Nucleus accumbens (tissue), 56 donors: ENCODE results near the gene CSNK1G1.

Experiments used
- DNase-seq, 56 donors: peaks; one replicate each; lab custom pipeline; 2025; lab: John Stamatoyannopoulos, UW

The CSNK1G1 gene

DNA sequence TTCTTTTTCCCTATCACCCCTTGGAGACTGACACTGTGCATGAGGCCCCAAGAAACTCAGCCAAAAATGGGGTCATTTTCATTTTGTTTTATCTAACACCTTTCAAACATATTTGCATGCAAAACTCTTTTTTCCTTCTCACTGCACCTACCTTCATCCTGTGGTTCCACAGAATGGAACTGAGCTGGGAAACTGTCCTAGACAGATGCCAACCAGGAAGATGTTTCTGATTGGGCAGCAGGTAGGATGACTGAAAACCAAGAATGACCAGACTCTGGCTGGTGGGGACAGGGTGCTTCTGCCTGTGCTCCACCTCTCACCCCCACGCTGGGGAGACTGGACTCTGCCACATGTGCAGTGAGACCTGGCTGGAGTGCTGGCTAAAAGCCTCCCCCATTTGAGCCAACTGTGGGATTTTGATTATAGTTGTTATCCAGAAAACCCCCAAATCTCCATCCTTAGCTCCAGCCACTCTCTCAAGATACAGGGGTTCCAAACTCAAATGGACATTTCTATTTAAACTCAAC lies 198.3 kb downstream of the CSNK1G1 start:
- no peak for DNase-seq

DNA sequence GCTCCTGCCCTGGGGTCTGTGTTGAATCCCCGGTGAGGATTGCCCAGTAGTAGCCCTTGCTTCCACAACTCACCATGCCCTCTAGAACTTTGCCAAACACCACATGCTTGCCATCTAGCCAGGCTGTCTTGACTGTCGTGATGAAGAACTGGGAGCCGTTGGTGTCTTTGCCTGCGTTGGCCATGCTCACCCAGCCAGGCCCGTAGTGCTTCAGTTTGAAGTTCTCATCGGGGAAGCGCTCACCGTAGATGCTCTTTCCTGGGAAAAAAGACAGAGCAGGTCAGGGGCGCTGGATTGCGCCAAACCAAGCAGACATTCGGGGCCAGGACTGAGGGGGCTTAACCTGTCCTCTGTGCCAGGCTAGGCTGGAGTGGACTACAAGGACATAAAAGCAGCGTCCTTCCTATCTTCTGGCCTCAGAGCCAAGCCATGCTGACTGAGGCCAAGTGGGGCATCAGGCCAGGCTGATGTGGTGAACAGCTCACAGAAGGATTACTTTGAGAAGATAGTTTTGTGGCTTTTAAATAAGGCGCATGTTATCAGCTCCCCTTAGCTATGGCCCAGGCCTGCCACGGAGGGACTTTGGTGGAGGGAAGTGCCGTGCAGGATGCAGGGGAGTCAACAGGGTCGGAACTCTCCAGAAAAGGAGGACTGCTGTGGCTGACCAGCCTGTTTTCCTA lies 199.2 kb downstream of the CSNK1G1 start:
- DNase-seq, result no peak

DNA sequence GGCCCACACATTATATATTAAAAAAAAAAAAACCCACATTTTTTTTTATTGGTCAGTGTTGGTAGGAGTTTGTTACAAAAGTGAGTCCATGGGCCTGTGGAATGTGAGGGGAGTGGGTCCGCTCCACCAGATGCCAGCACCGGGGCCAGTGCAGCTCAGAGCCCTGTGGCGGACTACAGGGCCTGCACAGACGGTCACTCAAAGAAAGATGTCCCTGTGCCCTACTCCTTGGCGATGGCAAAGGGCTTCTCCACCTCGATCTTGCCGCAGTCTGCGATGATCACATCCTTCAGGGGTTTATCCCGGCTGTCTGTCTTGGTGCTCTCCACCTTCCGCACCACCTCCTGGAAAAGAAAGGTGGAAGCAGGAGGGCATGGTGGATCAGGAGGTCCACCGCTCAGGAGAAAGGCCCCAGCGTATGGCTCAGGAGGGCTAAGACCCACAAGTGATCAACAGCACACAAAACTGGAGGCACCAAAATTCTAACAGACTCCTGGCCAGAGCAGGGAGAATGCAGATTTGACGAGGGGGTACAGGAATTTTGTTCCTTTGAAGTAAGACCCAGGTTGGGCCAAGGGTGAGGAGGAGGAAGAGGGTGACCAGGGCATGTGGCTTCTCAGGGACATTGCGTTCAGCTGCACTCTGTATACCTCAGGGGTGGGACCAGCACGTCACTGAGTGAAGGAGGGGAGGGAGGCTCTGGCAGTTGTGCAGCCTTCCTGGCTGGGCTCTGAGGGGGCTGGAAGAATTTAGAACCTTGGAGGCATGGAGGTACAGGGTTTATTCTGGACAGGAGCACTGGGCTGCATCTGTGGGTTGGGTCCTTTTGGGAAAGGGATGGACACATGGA lies 199.9 kb downstream of the CSNK1G1 start:
- DNase-seq, result no peak

DNA sequence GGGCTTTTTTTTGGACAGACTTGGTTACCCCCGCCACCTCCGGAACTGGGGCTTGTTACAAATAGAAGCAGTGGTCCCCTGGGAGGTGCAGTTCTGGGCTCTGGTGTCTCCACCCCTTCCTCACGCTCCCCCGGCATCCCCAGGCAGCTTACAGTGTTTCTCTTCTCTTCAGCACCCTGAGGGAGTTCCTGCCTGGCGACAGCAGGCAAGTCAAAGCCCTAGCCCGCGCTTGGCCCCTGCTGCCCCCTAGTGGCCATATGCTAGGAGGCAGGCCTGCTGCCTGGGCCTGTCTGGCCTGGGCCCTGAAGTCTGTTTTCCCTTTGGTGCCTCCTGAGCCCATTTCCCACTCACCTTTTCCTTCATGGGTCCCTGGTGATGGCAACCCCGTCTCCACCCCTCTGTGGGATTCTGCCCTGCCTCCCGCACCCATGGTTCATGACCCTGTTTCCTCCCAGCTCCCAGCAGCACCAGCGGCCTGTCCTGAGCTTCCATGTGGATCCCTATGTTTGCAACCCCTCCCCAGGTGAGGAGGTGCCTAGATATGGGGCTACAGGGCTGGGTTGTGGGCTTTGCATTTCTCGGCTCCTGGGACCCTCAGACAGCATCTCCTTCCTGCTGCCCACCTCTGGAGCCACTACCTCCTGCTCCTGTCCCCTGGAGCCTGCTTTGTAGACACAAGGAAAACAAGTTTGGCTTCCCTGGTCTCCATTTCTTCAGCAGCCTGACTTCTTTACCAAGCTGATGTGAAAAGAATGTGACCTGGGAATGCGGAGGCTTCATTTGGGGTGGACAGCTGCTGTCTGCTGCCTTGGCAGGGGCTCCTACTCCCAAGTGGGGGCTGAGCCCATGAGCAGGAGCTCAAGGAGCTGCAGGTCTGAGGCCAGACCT lies 202.2 kb downstream of the CSNK1G1 start:
- DNase-seq, result peak in 55 of 56 donors; percentile 44 to 99 (median 84)

DNA sequence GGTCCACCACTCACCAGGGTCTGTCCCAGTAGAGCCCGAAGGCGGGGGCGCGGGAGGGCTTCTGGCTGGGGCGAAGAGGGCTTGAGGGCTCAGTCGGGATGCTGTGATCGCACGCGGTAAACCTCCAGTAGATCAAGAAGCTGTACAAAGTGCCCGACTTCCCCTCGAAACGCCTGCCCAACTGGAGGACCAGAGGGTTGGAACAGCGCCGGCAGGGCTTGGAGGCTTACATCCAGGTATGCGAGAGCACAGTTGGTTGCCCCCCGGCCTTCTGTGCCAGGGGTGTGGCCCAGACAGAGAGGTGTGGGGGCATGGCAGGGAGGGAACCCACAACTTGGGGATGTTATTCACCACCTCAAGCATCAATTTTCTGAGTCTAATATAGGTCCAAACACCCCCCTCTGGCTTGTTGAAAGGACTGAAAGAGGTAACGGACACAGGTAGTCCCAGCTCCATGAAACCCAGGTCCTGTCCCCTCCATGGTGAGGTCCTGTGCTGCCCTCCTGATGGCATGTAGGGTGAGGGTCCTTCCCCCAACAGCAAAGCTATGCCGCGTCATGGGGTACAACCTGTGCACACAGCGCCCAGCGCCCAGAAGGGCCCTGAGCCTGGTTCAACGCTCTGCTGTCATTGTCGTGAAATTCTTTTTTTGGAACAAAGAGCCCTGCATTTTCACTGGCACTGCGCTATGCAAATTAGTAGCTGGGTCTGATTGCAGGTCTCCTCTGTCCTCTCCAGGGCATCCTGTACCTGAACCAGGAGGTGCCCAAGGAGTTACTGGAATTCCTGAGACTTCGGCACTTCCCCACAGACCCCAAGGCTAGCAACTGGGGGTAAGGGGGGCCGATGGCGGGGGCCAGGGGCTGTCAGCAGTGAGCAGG lies 203.2 kb downstream of the CSNK1G1 start:
- peak in 4 of 56 donors; percentile 27 to 54 (median 40) for DNase-seq

DNA sequence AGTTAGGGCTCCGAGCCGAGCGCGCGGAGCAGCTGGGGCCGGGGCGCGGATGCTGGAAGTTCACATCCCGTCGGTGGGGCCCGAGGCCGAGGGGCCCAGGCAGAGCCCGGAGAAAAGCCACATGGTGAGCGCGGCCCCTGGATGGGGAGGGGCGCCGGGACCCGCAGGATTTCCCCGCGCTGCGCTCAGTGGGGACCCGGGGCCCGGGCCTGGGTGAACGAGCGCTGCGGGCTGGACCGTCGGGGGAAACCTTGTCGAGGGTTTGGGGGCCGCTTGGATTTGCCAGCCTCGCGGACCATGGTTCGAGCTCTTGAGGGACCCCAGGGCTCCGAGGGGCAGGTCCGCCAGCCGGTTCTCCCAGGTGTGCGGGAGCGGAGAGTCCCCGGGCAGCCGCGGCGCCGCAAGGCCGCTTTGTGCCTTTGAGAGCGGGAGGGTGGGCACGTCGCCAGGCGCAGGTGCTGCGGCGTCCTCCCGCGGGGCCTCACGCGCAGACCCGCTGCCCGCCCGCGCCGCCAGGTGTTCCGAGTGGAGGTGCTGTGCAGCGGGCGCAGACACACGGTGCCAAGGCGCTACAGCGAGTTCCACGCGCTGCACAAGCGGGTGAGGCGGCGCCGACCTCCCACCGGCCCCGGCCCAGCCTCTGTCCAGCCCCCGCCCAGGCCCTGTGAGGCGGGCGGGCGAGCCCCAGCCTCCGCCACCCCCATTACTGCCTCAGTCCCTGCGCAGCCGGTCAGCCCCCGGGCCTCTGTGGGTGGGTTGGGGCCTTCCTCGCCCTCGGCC lies 204.1 kb downstream of the CSNK1G1 start, which contains the start of gene SNX22:
TSS of gene SNX22 (plus strand) at position 5 of the 780 bp plus-strand sequence. CDS start at position 50, 45 bp downstream.
- peak in 1 of 56 donors; percentile 54 for DNase-seq

DNA sequence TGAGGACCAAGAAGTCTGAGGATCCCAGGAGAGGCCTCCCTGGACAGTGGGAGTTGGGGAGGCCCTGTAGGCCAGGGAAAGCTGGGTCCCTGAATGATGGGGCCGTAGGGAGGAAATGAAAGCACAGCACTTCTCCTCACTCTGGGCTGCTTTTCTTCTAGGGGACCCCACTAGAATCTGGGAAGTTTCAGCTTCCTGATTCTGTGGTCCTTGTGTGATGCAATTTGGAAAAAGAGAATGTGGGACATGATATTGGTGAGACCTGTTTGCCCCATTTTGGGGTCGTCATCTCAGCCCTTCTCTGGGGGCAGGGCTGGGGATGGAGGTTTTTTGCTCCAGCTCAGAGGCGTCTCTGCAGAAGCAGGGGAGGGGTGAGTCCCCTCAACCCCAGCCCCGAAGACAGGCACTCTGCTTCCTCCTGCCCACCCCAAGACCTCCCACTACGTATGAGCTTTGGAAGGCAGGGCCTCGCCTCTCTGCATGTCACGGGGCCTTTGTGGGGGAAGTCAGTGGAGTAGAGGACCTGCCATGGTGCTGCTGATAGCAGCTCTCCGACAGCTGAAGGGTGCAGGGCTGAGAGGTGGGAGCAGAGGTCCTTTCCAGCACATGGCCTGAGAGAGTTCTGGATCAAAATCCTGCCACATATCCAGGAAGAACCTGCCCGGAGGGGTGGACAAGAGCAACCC lies 205.9 kb downstream of the CSNK1G1 start:
- peak in 5 of 56 donors; percentile 16 to 44 (median 32) for DNase-seq

DNA sequence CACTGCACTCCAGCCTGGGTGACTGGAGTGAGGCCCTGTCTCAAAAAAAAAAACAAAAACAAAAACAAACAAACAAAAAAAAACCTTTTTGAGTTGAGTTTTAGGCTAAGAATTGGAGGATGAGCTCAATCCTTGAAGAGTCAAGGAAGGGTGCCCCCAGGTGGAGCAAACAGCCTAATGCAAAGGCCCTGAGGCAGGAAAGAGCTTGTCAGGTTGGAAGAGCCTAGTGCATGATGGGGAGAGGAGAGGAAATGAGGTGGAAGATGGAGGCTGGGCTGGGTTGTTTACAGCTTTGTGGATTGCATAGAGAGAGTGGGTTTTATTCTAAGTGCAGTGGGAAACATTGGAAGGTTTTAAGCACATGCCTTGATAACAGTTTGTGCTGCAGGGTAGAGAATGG lies 206.5 kb downstream of the CSNK1G1 start:
- peak in 5 of 56 donors; percentile 10 to 41 (median 27) for DNase-seq

DNA sequence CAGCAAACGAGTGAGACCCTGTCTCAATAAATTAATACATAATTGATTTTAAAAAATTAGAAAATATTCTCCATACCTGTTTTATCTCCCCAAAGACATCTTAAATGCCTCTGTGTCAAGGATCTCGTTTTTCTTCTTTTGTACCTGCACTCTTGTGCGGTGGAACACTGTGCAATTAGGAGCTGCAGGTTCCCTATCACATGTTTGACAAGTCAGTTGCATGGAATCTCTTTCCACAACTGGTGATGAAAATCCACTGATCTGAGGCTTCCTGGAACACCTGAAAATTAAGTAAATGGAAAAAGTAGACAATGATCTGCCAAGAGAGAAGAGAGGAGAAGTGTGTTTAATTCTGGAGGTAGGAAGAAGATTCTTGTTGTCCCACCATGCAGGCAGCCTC lies 207.4 kb downstream of the CSNK1G1 start:
- DNase-seq, result no peak

DNA sequence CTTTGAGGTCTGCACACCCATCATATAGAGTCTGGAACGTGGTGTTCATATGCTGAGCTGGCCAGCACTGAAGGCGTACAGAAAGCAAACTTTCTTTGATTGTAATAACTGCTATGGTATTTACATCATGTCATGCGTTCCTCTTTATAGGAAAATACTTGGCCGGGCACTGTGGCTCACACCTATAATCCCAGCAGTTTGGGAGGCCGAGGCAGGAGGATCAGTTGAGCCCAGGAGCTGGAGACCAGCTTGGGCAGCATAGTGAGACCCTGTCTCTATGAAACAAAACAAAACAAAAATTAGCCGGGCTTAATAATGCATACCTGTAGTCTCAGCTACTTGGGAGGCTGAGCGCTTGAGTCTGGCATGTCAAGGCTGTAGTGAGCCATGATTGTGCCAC lies 207.8 kb downstream of the CSNK1G1 start:
- no peak for DNase-seq

DNA sequence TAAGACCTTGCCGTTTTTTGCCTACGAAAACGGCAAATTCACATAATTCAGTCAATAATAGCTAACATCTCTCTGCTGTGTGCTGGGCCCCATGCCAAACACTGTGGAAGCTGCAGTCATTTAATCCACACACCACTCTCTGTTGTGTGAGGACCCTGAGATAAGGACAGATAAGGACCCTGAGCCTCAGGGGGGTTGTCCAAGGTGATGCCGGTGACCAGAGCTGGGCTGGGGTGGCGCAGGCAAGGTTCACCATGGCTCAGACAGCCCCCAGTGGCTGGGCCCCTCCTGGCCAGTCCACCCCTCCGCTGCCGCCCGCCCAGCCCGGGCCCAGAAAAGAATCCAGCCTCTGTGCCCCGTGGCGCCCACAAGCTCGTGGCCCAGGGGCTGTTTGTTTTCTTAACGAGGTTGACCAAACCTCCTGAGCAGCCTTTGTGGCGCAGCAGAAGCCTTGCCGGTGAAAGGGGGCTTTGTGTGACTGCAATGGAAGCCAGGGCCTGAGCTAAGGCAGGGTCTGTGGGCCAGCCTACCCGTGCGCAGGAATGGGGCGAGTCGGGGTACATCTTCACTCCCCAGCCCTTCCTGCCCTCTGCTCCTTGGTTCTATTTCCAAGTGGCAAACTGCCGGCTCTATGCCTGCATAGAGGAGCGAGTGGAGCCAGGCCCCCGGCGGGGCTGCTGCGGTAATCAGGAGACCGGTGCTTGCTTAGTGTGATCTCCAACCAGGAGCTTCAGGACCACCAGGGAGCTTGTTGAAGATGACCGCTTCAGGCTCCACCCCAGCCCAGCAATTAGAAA lies 208.9 kb downstream of the CSNK1G1 start:
- peak in 26 of 56 donors; percentile 15 to 67 (median 54) for DNase-seq

DNA sequence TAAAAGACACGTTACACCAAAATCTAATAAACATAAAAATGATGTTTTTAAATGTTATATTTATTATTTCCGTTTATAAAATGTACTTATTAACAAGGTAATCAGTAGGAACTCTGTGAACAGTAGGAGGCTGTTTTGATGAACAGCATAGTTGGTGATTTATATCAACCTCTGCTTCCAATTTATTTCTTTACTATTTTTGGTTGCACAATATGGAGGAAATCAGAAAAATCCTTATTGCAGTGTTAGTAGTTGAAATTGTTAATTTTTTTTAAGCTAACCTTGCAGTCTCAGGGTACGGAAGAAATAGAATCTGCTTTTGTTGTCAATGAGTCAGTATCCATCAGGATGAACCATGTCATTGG lies 209.5 kb downstream of the CSNK1G1 start:
- DNase-seq, result no peak

DNA sequence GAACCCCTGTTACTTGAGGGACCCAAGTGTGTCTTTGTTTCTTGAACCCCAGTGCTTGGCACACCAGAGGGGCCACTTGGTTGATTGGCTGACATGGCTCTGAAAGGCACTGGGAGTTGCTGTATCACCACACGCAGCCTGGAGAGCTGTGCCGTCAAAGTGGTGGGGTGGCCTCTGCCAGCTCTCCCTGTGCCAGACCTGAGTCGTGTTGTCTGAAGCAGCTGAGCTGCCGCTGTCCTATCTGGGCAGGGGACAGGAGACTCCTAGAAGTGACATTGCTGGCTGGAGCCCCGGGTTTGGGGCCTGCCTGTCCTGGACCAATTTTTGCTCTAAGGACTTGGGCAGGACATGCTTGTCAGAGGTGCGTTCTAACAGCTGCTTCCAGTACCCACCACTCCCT lies 209.9 kb downstream of the CSNK1G1 start:
- peak in 4 of 56 donors; percentile 16 to 33 (median 23) for DNase-seq

DNA sequence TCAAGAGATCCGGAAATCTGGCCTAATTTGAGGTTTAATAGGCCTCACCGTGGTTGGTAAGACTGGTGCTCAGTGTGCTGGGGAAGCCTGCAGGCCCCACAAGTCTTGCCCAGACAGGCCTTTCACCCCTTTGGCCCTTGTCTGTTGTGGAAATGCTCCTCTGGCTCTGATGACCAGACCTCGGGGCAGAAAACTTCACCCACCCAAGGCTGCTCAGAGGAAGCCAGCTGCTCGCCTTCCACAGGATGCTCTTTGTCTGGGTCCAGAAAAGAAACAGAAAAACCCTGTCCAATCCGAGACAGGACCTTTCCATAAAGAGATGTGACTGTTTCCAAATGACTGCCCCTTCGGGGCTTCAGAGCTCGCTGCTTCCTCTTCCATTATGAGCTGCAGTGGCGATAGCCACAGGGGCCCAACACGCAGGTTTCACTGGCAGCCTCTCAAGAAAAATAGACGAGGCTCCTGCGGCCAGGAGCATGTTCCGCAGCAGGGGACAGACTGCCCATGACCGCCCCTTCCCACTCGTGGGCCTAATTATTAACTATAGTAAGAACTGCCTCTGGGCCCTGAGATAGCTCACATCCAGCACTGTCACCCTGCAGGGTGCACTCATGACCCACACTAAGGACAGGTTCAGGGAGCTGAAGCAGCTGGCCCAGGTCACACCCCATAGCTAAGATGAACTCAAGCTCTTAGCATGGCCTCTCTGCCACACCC lies 211.2 kb downstream of the CSNK1G1 start:
- peak in 29 of 56 donors; percentile 20 to 80 (median 40) for DNase-seq

DNA sequence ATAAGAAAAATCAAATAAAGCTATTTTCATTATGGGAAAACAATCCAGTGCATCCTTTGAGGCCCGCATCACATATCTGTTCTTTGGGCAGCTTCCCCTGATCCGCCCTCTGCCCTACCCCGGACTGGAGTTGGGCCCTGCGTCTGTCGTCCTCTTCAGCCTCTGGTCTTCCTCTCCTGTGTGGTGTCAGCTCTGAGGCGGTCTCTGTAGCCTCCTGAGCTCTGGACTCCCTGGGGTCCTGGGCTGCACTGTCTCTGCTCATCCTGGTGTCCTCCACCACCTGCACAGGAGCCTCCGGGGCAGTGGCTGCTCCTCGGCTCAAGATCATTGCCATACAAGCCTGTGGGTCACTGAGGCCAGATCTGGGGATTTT lies 211.8 kb downstream of the CSNK1G1 start:
- DNase-seq, result no peak

DNA sequence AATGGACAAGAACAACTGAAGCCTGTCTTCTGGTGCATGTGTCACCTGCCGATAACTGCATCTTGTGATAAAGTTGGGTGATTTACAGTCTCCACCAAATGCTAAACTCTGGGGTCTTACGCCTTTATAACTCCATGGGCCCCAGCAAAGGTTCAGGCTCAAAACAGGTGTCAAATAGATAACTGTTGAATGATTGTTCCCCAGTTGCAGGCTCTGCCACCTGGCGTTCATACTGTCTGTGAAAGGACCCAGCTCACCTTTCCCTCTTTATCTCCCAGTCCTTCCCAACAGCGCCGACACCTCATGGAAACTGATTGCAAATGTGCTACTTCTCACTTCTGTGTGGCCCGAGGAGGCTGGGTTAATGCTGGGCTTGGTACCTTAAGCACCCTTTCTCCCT lies 212.7 kb downstream of the CSNK1G1 start:
- DNase-seq, result no peak
